HG02623 (cell line): ENCODE data around the gene SPRYD3.

Experiments used
- ATAC-seq: cut with Tn5 transposase; IDR thresholded peaks from one replicate; pipeline ENCODE4 v1.9.1; 2021; ENCODE audit warnings: moderate library complexity; ENCODE audit not compliant: unreplicated experiment

The SPRYD3 gene

DNA sequence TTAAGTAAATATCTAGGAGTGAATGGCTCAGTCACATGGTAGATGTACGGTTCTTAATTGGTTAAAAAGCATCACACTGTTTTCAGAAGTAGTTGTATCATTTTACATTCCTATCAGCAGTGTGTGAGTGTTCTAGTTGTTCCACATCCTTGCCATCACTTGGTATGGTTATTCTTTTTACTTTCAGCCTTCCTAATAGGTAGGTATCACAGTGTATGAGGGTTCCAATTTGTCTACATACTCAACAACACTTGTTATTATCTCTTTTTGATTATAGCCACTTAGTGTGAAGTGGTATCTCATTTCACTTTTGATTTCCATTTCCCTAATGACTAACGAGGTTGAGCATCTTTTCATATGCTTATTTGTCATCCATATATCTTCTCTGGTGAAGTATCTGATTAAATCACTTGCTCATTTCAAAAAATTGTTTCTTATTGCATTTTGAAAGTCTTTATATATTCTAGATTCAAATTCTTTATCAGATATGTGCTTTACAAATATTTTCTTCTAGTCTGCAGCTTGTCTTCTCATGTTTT, 3.5 kb upstream of the SPRYD3 start:
- ATAC-seq: no peak

DNA sequence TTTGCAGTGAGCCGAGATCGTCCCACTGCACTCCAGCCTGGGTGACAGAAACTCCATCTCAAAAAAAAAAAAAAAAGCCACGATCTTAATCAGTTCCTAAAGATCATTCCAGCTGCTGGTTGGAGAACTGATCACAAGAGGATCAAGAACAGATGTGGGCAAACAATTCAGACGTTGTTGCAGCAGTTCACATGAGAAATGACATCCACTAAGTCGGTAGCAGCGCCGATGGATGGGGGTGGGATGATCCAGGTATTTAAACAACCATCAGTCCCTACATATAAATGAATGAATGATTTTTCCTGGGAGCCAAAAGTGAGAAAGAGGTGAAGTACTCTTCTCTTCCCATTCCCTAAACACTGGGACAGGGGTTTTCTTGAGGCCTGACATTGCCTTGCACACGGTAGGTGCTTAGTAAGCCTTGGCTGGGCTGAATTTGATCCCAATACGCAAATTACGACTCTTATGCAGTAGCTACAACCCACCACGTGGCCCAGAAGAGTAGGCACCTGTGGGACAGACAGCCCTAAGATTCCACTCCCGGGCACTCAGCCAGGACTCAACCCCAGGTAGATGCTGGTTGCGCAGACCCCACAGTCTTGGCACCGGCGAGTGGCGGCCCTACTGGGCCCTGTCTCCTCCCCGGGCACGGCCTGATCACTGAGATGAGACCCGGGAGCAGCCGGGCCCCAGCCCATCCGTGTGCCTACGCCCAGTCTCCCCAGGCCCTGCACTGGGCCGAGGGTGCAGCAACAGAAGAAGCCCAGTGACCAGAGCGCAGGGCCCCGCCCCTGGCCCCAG, 565 bp downstream of the SPRYD3 start:
- peak; percentile 1 for ATAC-seq

DNA sequence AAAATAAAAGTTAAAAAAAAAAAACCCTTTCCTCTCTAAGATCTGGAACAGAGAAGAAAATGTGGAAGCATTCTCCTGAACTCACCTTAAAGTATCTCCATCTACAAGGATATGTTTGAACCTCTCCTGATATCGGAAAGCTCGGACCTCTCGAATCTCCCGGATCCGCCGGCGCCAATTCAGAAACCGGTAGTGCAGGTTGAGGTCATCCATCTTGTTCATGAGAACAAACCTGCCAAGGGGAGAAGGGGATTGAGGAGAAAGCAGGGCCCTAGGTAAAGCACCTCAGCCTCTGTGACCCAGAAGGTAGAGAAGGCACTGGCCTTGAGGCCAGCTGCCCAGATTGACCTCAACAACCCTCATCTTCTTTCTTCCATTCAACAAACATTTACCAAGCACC, 2.2 kb downstream of the SPRYD3 start:
- no peak for ATAC-seq

DNA sequence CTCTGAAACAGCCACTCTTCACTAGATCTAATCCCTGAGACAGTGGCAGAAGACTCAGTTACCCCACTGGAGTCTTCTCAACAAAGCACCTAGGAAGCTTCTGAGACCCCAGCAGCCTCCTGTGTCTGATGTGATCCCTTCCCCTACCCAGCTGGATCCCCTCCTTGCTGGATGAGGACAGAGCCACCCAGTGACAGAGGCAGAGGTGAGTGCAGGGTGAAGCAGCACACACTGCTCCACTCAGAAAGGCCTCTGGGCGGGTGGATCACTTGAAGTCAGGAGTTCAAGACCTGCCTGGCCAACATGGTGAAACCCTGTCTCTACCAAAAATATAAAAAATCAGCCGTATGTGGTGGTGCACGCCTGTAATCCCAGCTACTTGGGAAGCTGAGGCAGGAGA, 2.7 kb downstream of the SPRYD3 start:
- no peak for ATAC-seq

DNA sequence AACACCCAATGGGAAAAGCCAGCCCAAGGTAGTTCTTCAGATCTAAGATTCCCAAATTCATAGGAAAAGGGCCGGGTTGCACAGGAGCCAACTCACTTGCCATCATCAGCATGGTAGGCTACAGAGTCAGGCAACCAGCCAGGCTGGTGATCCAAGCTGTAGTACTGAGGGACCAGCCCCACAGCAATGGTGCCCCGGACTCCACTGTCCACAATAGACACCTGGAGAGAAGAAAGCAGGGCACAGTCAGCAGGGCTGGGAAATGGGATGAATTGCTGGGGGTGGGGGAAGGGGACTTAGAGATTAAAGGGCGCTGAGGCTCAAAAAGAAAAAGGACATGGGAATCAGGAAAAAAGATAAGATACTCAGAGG, 4.2 kb downstream of the SPRYD3 start:
- no peak for ATAC-seq

DNA sequence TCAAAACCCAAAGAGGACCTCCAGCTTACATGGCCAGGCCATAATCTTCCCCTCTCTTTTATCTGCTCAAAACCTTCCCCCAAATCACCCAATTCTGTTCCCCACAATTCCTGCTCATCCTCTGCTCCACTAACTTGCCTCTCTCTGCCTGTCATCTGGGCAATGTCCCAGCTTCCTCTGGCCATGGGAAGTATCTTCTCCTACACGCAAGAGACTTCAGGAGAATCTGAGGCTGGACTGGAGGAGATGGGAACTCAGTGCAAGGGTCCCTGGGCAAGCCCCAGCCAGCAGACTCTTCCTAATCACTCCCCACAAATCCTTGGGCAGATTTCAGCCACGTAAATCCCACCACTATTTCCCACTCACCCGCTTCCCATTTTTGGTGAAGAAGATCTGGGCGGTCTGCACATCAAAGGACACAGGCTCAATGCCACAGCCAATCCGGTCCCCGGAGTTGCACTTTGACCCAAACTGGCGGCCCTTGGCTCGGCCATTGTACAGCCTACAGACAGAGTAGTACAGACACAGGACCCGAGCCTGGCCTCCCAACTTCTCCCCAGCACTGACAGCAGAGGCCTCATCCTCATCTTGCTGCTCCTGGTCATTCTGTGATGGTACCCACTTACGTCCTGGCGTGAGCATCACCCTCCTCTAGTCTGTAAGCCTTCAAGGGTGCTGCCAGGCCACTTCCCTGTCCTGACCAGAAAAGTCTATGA, 4.7 kb downstream of the SPRYD3 start:
- ATAC-seq: no peak

DNA sequence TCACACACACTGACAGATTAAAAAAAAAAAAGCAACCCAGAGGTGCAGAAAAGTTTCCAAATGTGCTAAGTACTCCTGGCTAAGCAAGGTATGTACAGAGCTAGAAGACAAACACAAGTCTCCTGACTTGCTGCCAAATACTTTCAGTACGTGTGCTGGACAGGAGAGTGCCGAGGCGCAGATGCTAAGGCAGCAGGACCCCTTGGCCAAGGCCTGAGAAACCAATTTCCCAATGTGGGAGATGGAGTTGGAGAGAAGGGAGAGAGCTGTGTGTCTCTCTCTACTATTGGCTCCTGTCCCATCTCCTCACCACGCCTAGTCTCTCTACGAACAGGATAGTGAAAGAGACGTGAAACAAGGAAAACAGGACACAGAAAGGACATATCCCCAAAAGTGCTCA, 5.3 kb downstream of the SPRYD3 start:
- ATAC-seq: no peak

DNA sequence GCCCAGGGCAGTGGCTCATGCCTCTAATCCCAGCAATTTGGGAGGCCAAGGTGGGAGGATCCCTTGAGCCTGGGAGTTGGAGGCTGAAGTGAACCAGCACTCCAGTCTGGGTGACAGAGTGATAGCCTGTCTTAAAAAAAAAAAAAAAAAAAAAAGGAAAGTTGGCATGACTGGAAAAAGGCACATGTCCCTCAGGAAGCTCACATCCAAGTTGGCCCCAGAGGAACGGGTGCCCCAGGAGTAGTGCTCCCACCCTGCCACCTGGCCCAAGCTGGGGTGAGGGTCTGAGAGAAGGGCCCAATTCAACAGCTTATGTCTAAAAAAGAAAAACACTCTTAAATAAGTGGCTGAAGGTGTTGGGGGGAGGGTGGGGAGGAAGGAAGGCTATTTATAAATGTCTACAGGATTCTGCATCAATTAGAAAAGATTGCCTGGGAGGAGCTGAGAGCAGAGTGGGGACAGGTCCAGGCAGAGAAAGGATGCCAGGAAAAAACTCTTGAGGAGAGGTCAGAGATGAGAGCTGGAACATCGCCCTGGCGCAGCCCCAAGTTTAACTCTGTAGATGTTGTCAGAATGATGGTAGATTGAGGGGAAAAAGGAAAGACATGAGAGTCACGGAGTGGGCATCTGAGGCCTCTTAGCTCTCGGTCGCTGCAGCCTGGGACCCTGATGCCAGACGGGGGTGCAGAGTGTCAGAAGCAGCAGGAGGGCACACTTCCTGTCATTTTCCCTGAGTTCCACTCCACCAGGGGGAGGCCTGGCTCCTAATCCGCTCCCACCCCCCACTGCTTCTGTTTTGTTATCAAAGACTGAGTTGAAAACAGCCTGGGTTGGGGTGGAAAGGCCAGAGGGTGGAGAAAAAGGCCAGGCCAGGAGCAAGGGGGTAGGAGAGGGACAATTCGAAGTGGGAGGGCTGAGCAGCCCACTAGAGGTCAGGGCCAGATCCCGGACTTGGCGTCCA, 7.3 kb downstream of the SPRYD3 start:
- no peak for ATAC-seq

DNA sequence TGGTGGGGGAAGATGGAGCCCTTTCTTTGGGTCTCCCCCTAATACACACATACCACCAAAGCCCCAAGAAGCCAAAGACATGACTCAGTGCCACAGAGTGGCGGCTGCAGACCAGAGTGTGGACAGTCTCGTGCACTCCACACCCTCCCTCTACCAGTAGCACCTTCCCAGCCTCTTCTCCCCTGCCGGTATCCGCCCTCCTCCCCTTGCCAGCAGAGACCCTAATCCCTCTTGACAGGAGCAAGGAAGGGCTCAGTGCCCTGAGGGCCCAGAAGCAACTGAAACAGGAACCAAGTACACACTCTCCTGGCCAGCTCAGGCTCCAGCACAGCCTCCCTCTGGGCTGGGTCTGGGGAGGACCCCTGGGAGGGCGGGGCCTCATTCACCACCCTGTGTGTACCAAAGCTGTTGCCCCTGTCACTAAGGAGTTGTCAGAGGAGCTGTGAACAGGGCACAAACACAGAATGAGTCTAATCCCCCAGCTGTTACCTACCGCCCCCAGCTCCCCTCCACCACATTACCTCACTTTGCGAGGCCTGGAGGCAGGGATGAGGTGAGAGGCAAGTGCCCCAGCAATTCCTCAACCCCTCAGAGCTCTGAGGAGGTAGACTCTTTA, 8.2 kb downstream of the SPRYD3 start:
- ATAC-seq: no peak

DNA sequence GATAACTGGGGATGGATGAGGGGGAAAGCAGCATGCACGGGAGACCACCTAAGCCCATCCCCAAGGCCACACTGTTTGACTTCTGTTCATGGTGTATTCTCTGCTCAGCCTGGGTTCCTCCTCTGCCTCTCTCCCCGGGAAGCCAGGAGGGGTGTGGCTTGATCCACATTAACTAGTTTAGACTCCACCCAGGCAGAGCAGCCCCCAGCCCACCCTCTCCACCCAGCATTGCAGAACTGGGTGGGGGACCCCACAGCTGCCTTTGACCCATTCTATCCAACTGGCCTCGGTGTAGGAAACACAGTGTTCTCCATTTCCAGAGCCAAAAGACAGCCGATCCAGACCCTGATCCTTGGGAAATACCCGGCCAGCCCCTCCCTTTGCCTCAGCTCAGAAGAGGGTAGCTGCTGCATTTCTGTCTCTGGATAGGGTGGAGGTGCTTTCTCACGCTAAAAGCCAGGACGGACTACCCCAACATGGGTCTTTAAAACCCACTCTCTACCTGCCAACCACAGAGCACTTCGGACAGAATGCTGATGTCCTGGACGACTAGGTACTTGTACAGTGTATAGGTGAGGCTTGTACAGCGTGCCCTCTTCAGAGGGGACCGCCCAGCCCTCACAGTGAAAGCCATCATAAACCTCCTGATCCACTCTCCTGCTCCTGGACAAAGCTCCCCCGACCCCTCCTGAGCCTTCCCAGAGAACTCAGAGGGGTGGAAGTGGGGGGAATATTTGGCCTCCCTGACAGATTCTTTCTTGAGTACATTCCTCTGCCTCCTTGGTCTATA, 9.4 kb downstream of the SPRYD3 start:
- ATAC-seq: no peak

DNA sequence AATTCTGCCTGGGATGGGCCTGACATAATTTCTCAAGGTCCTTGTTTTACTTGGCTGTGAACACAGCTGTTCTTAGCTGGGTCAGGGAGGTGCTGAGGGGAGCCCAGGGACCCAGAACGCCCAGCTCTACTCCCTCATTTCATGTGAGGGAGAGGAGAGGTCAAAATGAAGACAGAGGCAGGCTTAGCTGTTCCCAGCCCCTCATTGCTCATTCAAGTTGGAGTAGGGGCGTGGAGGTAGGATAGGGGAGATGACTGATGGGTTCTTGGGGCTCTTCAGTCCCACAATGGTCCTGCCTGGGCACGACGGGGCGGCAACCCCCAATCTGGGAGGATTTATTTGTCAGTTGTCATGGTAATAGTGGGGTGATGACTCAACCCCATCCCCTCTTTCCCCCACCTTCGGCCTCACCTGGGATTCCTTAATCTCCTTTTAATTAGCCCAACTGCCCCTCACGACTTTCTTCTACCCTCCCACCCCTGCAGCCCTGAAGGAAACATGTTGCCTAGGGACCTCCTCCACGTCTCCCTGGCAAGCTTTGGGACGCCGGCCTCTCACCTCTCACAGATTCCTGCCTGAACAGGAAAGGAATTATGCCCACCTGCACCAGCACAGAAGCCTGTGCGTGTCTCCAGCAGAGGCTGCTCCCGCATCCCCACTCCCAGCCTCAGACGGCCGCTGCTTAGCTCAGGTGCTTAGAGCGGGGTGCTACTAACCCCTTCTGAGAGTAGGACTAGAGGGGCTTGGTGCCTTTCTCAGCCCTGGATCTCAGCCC, 10.2 kb downstream of the SPRYD3 start:
- no peak for ATAC-seq

DNA sequence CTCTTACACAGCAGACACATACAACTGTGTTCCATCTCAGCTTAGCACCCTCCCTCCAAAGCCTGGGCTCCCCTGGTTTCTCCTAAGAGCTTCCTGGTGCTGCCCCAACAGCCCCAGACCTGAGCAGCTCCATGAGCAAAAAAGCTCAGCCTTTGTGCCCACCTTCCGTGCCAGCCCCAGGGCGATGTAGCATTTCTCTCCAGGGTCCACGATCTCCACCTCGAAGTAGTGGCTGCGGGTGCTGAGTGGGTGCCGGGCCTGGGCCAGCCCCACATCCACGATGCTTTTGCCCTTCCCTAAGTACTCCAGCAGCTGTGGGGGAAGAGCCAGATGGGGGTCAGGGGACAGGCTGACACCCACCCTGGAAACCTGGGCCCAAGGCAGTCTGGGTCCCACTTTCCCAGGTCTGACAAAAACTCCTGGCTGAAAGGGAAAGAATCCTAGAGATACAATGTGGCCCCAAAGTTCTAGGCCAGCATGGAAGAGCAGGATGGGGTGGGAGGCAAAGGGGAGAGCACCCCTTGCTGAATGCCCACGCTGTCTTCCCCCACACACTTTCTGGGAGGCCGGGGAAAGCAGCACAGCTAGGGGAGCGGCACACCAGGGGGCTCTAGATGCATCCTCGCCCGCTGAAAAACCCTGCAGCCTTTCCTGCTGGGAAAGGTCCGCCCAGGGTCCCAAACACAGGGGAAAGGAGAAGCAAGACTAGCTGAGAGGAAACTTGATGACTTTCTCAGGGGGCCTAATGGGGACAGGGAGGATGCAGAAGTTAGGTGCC, 11.0 kb downstream of the SPRYD3 start:
- ATAC-seq: no peak

DNA sequence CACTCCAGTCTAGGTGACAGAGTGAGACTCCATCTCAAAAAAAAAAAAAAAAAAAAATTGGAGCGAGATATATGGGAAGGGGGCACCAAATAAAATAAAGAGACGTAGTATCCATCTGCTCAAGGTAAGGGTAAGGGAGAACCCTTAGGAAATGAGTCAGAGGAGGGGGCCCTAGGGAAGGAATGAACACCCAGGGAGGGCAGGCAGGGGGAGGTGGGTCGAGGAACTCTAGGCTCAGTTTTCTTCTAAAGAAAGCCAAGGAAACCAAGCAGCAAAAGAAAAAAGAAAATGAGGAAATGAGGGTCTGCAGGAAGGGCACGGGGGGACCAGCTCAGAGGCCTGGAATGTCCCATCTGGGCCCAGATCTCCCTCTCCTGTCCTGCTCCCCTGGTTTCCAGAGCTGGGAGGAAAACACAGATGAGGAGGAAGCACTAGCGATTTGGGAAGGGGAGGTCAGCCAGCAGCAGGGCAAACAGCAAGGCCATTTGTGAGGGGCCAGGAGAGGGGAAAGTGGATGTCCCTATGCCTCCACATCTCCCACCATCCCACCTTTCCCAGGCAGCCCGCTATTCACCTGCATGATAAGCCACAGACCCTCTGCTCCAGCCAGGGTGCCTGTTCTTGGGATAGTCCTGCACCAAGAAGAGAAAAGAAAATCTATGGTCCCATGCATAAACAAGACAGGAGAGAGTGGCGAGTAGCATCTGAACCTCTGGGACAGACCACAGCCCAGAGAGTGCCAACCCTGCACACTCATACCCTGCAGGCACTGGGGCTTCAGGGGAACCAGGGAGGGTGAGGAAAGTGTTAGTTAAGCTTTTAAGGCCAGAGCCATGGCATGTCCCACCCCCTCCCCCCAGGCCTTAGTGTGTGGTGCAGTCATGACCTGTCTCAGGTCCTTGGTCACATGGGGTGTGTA, 11.9 kb downstream of the SPRYD3 start:
- no peak for ATAC-seq

DNA sequence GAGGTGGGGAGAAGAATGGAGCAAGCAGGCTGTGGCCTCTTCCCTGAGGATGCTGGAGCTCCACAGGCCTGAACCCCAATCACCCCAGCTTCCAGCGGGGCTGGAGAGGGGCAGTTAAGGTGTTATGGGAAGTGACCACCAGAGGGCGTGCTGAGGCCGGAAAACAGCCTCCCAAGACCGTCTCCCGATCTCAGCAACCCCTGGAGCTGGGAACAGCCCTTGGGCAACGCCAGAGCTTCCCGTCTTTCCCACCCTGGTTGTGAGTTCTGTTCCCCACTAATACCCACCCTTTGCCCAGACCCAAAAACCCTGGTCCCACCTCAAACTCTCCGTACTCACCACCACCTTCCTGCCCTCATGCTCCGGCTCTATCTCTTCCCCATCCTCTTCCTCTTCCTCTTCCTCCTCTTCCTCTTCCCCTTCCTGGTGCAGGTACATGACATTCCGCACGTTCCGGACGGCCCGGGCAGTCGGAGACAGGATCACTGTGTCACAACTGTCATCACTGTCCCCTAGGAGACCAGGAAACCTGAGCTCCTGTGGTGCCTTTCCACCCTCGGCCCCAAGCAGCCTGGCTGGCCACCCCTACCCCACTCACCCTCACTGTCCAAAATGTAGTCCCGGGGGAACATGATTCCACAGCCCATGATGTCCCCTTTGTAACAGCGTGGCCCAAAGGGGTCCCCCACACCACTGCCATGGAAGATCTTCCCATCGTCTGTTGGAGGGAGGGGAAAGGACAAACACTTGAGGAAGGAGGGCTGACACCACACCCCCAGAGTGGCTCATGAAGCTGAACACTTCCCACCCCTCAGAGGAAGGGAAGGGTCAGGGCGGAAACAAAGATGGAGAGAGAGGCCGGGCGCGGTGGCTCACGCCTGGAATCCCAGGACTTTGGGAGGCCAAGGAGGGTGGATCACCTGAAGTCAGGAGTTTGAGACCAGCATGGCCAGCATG, 12.9 kb downstream of the SPRYD3 start:
- no peak for ATAC-seq

DNA sequence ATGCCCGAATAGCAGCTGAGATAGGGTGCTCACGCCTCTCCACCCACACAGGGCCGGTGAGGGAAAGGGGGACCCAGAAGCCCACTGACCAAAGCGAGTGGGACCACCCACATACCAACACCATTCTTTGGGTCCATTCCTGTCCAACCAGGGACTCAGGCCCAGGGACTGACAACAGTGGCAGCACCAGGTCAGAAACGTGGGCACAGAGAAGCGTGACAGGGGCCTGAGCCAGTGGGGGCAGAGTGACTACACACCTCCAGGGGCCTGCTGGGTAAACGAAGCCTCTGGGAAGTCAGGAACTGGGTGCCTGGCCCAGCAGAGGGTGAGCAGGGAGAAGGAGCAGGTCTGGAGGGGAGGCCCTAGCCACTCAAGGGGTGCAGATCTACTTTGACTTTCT, 13.7 kb downstream of the SPRYD3 start:
- ATAC-seq: no peak
